Kidney epithelial cell (primary cell): ENCODE results near the gene GRWD1. TPM values are rescaled to one million over a fixed set of nuclear protein-coding genes. Genes with fewer than 3 reads are reported as not detected.

Source experiments
- total RNA-seq: library from RNA; depleted of rRNA; stranded (reverse); fragments of >200 nt; gene quantifications from 2 replicates; pipeline ENCODE4 v1.2.3, GENCODE V29; 2015

GRWD1 gene
- total RNA-seq, 1 donor from 2014 or later: 47.1 TPM

Other genes starting within 250 kb of the GRWD1 start
- gene CARD8, start 190.1 kb upstream of the GRWD1 start, total RNA-seq: 11.2 and 14.1 TPM in 2 replicates
- 3.0 and 4.0 TPM in 2 replicates for gene ZNF114, start 175.9 kb upstream of the GRWD1 start, total RNA-seq
- gene EMP3, start 120.4 kb upstream of the GRWD1 start, total RNA-seq: 30.7 and 32.5 TPM in 2 replicates
- 4.4 and 5.8 TPM in 2 replicates for gene TMEM143, start 82.0 kb upstream of the GRWD1 start, total RNA-seq
- 0.25 TPM in 1 of 2 replicates, not detected in the other for gene SYNGR4, start 81.6 kb upstream of the GRWD1 start, total RNA-seq
- gene KDELR1, start 54.4 kb upstream of the GRWD1 start, total RNA-seq: 152 and 170 TPM in 2 replicates
- 0.21 and 0.63 TPM in 2 replicates for gene GRIN2D, start 52.3 kb upstream of the GRWD1 start, total RNA-seq
- gene KCNJ14, start 9.6 kb downstream of the GRWD1 start, total RNA-seq: 0.54 and 2.1 TPM in 2 replicates
- gene CYTH2, start 23.4 kb downstream of the GRWD1 start, total RNA-seq: 73.0 and 77.3 TPM in 2 replicates
- 2.3 and 2.9 TPM in 2 replicates for gene LMTK3, start 65.9 kb downstream of the GRWD1 start, total RNA-seq
- gene SULT2B1, start 106.2 kb downstream of the GRWD1 start, total RNA-seq: 0.48 and 0.50 TPM in 2 replicates
- gene SPACA4, start 160.8 kb downstream of the GRWD1 start, total RNA-seq: not detected in 2 replicates
- gene FAM83E, start 169.1 kb downstream of the GRWD1 start, total RNA-seq: 0.25 and 2.3 TPM in 2 replicates
- 2,979 and 3,293 TPM in 2 replicates for gene RPL18, start 173.2 kb downstream of the GRWD1 start, total RNA-seq
- gene SPHK2, start 173.5 kb downstream of the GRWD1 start, total RNA-seq: 27.9 and 30.3 TPM in 2 replicates
- 1.6 and 3.4 TPM in 2 replicates for gene DBP, start 191.4 kb downstream of the GRWD1 start, total RNA-seq
- 1.1 and 1.7 TPM in 2 replicates for gene CA11, start 200.2 kb downstream of the GRWD1 start, total RNA-seq
- gene NTN5, start 227.0 kb downstream of the GRWD1 start, total RNA-seq: not detected in 2 replicates
- gene FUT2, start 250.0 kb downstream of the GRWD1 start, total RNA-seq: 1.8 and 1.9 TPM in 2 replicates